Mesenchymal stem cell (in vitro differentiated cells and primary cell): Measurements from ENCODE around the gene GPATCH4.

ENCODE experiments used
- DNase-seq: peaks from one replicate; pipeline ENCODE4 v3.0.0-alpha.2; 2013
- H2AFZ ChIP-seq: one replicate; pipeline ENCODE4 v1.6.1; 2013; ENCODE audit warnings: low read depth, mild to moderate bottlenecking, control low read depth, inconsistent platforms, low read length, moderate library complexity
- H2AK5ac ChIP-seq: 2 replicates; pipeline ENCODE4 v1.6.1; 2013; ENCODE audit warnings: low read length, moderate library complexity, mild to moderate bottlenecking, inconsistent platforms; ENCODE audit not compliant: severe bottlenecking
- H2BK120ac ChIP-seq: one replicate; pipeline ENCODE4 v1.6.1; 2013; ENCODE audit warnings: low read depth, mild to moderate bottlenecking, inconsistent platforms, low read length, moderate library complexity
- H2BK12ac ChIP-seq, 2 experiments: one replicate each; pipeline ENCODE4 v1.6.1; 2013; ENCODE audit warnings: inconsistent platforms in 2 of 2, low read length in 2 of 2, mild to moderate bottlenecking in 2 of 2, moderate library complexity in 2 of 2, control low read depth in 1 of 2
- H2BK15ac ChIP-seq: one replicate; pipeline ENCODE4 v1.6.1; 2013; ENCODE audit warnings: mild to moderate bottlenecking, low read depth, inconsistent platforms; ENCODE audit not compliant: poor library complexity, severe bottlenecking
- H2BK5ac ChIP-seq: 2 replicates; pipeline ENCODE4 v1.6.1; 2013; ENCODE audit warnings: low read depth, mild to moderate bottlenecking, low read length, control low read depth, inconsistent platforms; ENCODE audit not compliant: poor library complexity, severe bottlenecking
- H3K14ac ChIP-seq, 2 experiments: one replicate each; pipeline ENCODE4 v1.6.1; 2013; ENCODE audit warnings: inconsistent platforms in 2 of 2, low read length in 2 of 2, control low read depth in 1 of 2, mild to moderate bottlenecking in 1 of 2, moderate library complexity in 1 of 2
- H3K18ac ChIP-seq, 2 experiments: one replicate each; pipeline ENCODE4 v1.6.1; 2013; ENCODE audit warnings: inconsistent platforms in 2 of 2, low read length in 2 of 2, control low read depth in 1 of 2, low read depth in 1 of 2, mild to moderate bottlenecking in 1 of 2
- H3K23ac ChIP-seq, 2 experiments: one replicate each; pipeline ENCODE4 v1.6.1; 2013; ENCODE audit warnings: inconsistent platforms in 2 of 2, low read length in 2 of 2, mild to moderate bottlenecking in 2 of 2, moderate library complexity in 2 of 2, control low read depth in 1 of 2
- H3K27ac ChIP-seq: 2 replicates; pipeline ENCODE4 v1.5.1; 2013; ENCODE audit warnings: mild to moderate bottlenecking, moderate library complexity, low read length, control low read depth, inconsistent platforms; ENCODE audit not compliant: poor library complexity, severe bottlenecking
- H3K27me3 ChIP-seq, 2 experiments: 2 replicates each; pipeline versions ENCODE4 v1.6.1 to v1.7.0; 2013; ENCODE audit warnings: low read length in 2 of 2, mild to moderate bottlenecking in 2 of 2, moderate library complexity in 2 of 2, control low read depth in 1 of 2, inconsistent platforms in 1 of 2; ENCODE audit not compliant: control insufficient read depth in 1 of 2, insufficient read depth in 1 of 2
- H3K36me3 ChIP-seq, 2 experiments: 2 replicates each; pipeline versions ENCODE4 v1.6.1 to v1.7.0; 2013; ENCODE audit warnings: low read length in 2 of 2, control low read depth in 1 of 2, inconsistent platforms in 1 of 2, low read depth in 1 of 2, mild to moderate bottlenecking in 1 of 2; ENCODE audit not compliant: insufficient read depth in 2 of 2, control insufficient read depth in 1 of 2
- H3K4ac ChIP-seq, 2 experiments: one replicate each; pipeline ENCODE4 v1.6.1; 2013; ENCODE audit warnings: inconsistent platforms in 2 of 2, low read length in 2 of 2, mild to moderate bottlenecking in 2 of 2, moderate library complexity in 2 of 2, control low read depth in 1 of 2, low read depth in 1 of 2
- H3K4me1 ChIP-seq: 2 replicates; pipeline ENCODE4 v1.6.1; 2013; ENCODE audit warnings: low read depth, low read length, control low read depth; ENCODE audit not compliant: control insufficient read depth, insufficient read depth
- H3K4me2 ChIP-seq: 2 replicates; pipeline ENCODE4 v1.6.1; 2013; ENCODE audit warnings: low read length, mild to moderate bottlenecking, inconsistent platforms; ENCODE audit not compliant: poor library complexity, severe bottlenecking
- H3K4me3 ChIP-seq, 2 experiments: 2 replicates each; pipeline versions ENCODE4 v1.5.1 to v1.7.0; 2013; ENCODE audit warnings: low read length in 2 of 2, mild to moderate bottlenecking in 2 of 2, control low read depth in 1 of 2, low read depth in 1 of 2; ENCODE audit not compliant: insufficient read depth in 1 of 2
- H3K79me1 ChIP-seq: replicated peaks from 2 replicates; pipeline ENCODE4 v1.6.1; 2013; ENCODE audit warnings: mild to moderate bottlenecking, control low read depth, low read length, inconsistent platforms; ENCODE audit not compliant: poor library complexity, severe bottlenecking
- H3K9ac ChIP-seq: 2 replicates; pipeline ENCODE4 v1.7.0; 2013; ENCODE audit warnings: mild to moderate bottlenecking, low read length, moderate library complexity
- H3K9me3 ChIP-seq: 2 replicates; pipeline ENCODE4 v1.7.0; 2013; ENCODE audit warnings: mild to moderate bottlenecking, low read length; ENCODE audit not compliant: control insufficient read depth
- H4K8ac ChIP-seq: one replicate; pipeline ENCODE4 v1.6.1; 2013; ENCODE audit warnings: inconsistent platforms, mild to moderate bottlenecking, low read length, moderate library complexity
- H4K91ac ChIP-seq: one replicate; pipeline ENCODE4 v1.6.1; 2013; ENCODE audit warnings: mild to moderate bottlenecking, low read length, inconsistent platforms
- WGBS: methylation state at CpG from one replicate; pipeline ENCODE4 v1.1.7; 2013; ENCODE audit warnings: mixed read lengths; 5-methylcytosine and 5-hydroxymethylcytosine counted together

GPATCH4 gene

DNA sequence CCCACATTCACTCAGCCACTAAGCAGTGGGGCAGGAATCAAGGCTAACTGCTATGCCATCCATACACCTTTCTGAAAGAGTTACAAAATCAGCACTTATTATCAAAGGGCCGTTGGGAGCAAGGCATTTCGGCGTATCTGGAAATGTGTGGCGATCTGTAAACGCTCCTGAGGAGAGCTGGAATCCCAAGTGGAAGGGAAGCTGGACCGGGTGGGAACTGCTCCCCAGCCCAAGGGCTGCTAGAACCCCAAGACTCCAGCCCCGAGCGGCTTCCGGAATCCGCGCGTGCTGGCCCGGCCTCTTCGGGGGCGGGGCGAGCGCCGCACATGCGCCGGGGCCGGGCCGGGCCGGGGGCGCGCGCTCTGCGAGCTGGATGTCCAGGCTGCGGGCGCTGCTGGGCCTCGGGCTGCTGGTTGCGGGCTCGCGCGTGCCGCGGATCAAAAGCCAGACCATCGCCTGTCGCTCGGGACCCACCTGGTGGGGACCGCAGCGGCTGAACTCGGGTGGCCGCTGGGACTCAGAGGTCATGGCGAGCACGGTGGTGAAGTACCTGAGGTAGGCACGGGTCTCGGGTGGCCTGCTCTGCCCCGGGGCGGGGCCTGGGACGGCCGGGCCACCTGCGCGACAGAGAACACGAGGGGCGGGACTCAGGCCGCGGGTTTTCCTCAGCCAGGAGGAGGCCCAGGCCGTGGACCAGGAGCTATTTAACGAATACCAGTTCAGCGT, 9.7 kb downstream of the GPATCH4 start, which contains the start of gene NAXE:
NAXE (plus strand) TSS at position 345 of the 726 bp plus-strand sequence; CDS start at position 374, 29 bp downstream.
- Histone ChIP-seq H3K9ac (peak within 1 kb of the TSS; percentile 88), H3K4me2 (peak within 1 kb of the TSS; percentile 52), H3K18ac (peak within 1 kb of the TSS; percentile 61 to 80), H2BK12ac (peak within 1 kb of the TSS in 1 of 2 experiments; percentile 25), H2BK120ac (peak within 1 kb of the TSS; percentile 57), H4K91ac (peak within 1 kb of the TSS; percentile 54), H3K4me1 (peaks cover 10% of the 10 kb centered on the region), H3K27ac (peak within 1 kb of the TSS; percentile 52), H2BK5ac (no peak within 1 kb of the TSS), H3K14ac (peak within 1 kb of the TSS in 1 of 2 experiments; percentile 84), H4K8ac (peak within 1 kb of the TSS; percentile 87), H3K79me1 (peaks cover 20% of the 10 kb centered on the region), H3K36me3 (peaks cover 33 to 42% of the 10 kb centered on the region in 2 experiments), H3K27me3 (peaks cover 0 to 2% of the 10 kb centered on the region in 2 experiments), H2AK5ac (peak within 1 kb of the TSS; percentile 21), H3K9me3 (no peaks in the 10 kb centered on the region), H2AFZ (peak within 1 kb of the TSS; percentile 95), H3K23ac (no peak within 1 kb of the TSS), H2BK15ac (no peak within 1 kb of the TSS), H3K4ac (peak within 1 kb of the TSS; percentile 1 to 60), H3K4me3 (peak within 1 kb of the TSS; percentile 76 to 82)
- peak; percentile 65 for DNase-seq
- under 1% methylated on average over 59 of the region's 60 CpGs for WGBS

DNA sequence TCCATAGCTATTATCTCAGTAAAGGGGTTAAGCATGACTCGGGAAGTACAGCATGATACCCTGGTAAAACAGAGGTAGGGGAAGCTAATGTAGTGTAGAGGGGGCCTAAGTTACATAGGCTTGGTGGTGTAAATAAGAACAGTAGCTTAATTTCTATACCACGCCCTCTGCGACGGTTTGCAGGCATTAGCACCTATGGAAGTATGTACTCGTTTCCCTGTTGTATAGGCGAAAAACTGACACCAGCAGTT, 10.2 kb downstream of the GPATCH4 start:
- H3K4ac ChIP-seq = no peak overlapping the region
- H3K9me3 ChIP-seq = no peaks in the 10 kb centered on the region
- no peak overlapping the region for H2BK12ac ChIP-seq
- peaks cover 0 to 7% of the 10 kb centered on the region in 2 experiments for H3K27me3 ChIP-seq
- H4K8ac ChIP-seq = peak overlapping the region; percentile 30
- peak overlapping the region in 1 of 2 experiments; percentile 82 for H3K4me3 ChIP-seq
- no peak overlapping the region for H2BK15ac ChIP-seq
- no peak overlapping the region for H2BK120ac ChIP-seq
- peak overlapping the region; percentile 52 for H3K4me2 ChIP-seq
- H3K14ac ChIP-seq = no peak overlapping the region
- DNase-seq = no peak
- H3K4me1 ChIP-seq = peaks cover 10% of the 10 kb centered on the region
- no peak overlapping the region for H3K23ac ChIP-seq
- H3K79me1 ChIP-seq = peaks cover 17% of the 10 kb centered on the region
- no peak overlapping the region for H4K91ac ChIP-seq
- H3K18ac ChIP-seq = peak overlapping the region; percentile 14 to 61
- no peak overlapping the region for H2BK5ac ChIP-seq
- peak overlapping the region; percentile 46 for H2AFZ ChIP-seq
- peak overlapping the region; percentile 52 for H3K27ac ChIP-seq
- peak overlapping the region; percentile 88 for H3K9ac ChIP-seq
- no peak overlapping the region for H2AK5ac ChIP-seq
- WGBS = 31% methylated on average over 6 of the region's 6 CpGs
- peaks cover 28 to 37% of the 10 kb centered on the region in 2 experiments for H3K36me3 ChIP-seq

DNA sequence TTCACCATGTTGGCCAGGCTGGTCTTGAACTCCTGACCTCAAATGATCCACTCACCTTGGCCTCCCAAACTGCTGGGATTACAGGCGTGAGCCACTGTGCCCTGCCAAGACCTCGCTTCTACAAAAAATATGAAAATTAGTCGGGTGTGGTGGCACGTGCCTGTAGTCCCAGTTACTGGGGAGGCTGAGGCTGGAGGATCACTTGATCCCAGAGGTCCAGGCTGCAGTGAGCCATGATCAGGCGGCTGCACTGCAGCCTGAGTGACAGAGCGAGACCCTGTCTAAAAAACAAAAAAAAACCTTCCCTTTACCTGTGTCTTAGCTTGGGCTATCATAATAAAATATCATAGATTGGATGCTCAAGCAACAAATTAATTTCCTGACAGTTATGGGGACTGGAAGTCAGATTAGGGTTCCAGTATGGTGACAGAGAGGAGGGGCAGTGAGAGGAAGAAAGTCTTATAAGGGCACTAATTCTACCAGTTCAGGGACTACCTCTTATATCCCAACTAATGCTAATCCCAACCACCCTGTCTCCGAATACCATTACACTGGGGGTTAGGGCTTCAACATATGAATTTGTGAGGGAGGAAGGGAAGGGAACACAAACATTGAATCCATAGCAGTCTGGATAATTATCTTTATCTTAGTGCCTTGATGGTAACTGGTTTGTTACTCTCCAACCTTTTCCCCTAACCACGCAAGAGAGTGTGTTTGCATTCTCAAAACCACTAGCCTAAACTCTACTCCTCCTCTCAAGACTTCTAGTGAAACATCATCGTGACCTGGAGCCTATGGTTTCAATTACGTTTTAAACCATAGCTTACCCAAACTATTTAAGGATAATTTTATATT, 10.7 kb downstream of the GPATCH4 start:
- H3K9me3 ChIP-seq = no peaks in the 10 kb centered on the region
- peak overlapping the region in 1 of 2 experiments; percentile 82 for H3K4me3 ChIP-seq
- peaks cover 17% of the 10 kb centered on the region for H3K79me1 ChIP-seq

DNA sequence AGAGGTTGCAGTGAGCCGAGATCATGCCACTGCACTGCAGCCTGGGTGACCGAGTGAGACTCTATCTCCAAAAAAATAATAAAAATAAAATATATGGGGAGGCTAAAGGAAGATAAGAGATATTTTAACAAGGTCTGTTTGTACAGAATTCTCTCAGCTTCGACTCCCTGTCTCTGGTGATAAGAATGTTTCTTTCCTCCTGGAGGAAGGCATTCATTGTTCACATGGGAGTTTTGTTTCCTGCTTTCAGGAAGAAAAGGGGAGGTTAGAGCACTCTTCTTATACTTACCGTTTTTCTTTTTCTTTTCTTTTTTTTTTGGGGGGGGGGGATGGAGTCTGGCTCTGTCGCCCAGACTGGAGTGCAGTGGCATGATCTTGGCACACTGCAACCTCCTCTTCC, 11.7 kb downstream of the GPATCH4 start:
- Histone ChIP-seq H2BK5ac (no peak overlapping the region), H3K4me3 (no peak overlapping the region), H3K23ac (no peak overlapping the region), H3K4me2 (no peak overlapping the region), H3K18ac (no peak overlapping the region), H2BK120ac (no peak overlapping the region), H3K14ac (no peak overlapping the region), H3K9me3 (no peaks in the 10 kb centered on the region), H4K91ac (no peak overlapping the region), H2AFZ (no peak overlapping the region), H4K8ac (no peak overlapping the region), H3K36me3 (peaks cover 13 to 21% of the 10 kb centered on the region in 2 experiments), H2AK5ac (no peak overlapping the region), H3K9ac (no peak overlapping the region), H3K4me1 (peaks cover 12% of the 10 kb centered on the region), H3K4ac (no peak overlapping the region), H2BK12ac (no peak overlapping the region), H3K27me3 (peaks cover 11 to 22% of the 10 kb centered on the region in 2 experiments), H3K79me1 (peaks cover 17% of the 10 kb centered on the region), H2BK15ac (no peak overlapping the region), H3K27ac (no peak overlapping the region)
- no peak for DNase-seq
- WGBS = 90% methylated on average over 1 of the region's 5 CpGs

More for the DNA sequence above, 10.7 kb downstream of the GPATCH4 start:
- Histone ChIP-seq H3K27me3 (peaks cover 3 to 12% of the 10 kb centered on the region in 2 experiments), H4K91ac (no peak overlapping the region), H3K18ac (no peak overlapping the region), H3K14ac (no peak overlapping the region), H3K4me1 (peaks cover 10% of the 10 kb centered on the region), H3K4ac (no peak overlapping the region), H2BK120ac (no peak overlapping the region), H3K23ac (no peak overlapping the region), H2BK12ac (no peak overlapping the region), H2BK15ac (no peak overlapping the region), H4K8ac (no peak overlapping the region), H3K9ac (peak overlapping the region; percentile 88), H3K4me2 (no peak overlapping the region), H2BK5ac (no peak overlapping the region), H2AK5ac (no peak overlapping the region), H3K27ac (no peak overlapping the region), H2AFZ (no peak overlapping the region), H3K36me3 (peaks cover 22 to 31% of the 10 kb centered on the region in 2 experiments)
- 92% methylated on average over 5 of the region's 10 CpGs for WGBS
- no peak for DNase-seq
